ENCODE data around the gene GOLGA8B.
"Not testable (repeated sequence)": the region's sequence is repeated elsewhere in the genome, so short reads cannot be mapped to it uniquely, and the experiment has no call there.

GOLGA8B gene

GRCh38 chr15:34550129-34550528 is 33.3 kb downstream of the GOLGA8B start:
- not testable (repeated sequence) for H3K36me3 ChIP-seq (ENCODE audit: insufficient read depth, low read length); H3K4me1 ChIP-seq (ENCODE audit: insufficient read depth, low read length); H3K27me3 ChIP-seq (ENCODE audit: control insufficient read depth in 1 of 2, insufficient read depth in 2 of 2, low read length in 2 of 2); H3K9me3 ChIP-seq (ENCODE audit: low read length); H3K4me3 ChIP-seq (ENCODE audit: low read depth in 1 of 2, low read length in 2 of 2); H3K27ac ChIP-seq (ENCODE audit: low read depth, low read length); H3K9ac ChIP-seq (ENCODE audit: low read length)

GRCh38 chr15:34549381-34549809 is 34.1 kb downstream of the GOLGA8B start:
- H3K36me3 ChIP-seq (ENCODE audit: insufficient read depth, low read length); H3K9me3 ChIP-seq (ENCODE audit: low read length); H3K27me3 ChIP-seq (ENCODE audit: control insufficient read depth in 1 of 2, insufficient read depth in 2 of 2, low read length in 2 of 2); H3K27ac ChIP-seq (ENCODE audit: low read depth, low read length); H3K9ac ChIP-seq (ENCODE audit: low read length); H3K4me3 ChIP-seq (ENCODE audit: low read depth in 1 of 2, low read length in 2 of 2); H3K4me1 ChIP-seq (ENCODE audit: insufficient read depth, low read length): not testable (repeated sequence)

DNA sequence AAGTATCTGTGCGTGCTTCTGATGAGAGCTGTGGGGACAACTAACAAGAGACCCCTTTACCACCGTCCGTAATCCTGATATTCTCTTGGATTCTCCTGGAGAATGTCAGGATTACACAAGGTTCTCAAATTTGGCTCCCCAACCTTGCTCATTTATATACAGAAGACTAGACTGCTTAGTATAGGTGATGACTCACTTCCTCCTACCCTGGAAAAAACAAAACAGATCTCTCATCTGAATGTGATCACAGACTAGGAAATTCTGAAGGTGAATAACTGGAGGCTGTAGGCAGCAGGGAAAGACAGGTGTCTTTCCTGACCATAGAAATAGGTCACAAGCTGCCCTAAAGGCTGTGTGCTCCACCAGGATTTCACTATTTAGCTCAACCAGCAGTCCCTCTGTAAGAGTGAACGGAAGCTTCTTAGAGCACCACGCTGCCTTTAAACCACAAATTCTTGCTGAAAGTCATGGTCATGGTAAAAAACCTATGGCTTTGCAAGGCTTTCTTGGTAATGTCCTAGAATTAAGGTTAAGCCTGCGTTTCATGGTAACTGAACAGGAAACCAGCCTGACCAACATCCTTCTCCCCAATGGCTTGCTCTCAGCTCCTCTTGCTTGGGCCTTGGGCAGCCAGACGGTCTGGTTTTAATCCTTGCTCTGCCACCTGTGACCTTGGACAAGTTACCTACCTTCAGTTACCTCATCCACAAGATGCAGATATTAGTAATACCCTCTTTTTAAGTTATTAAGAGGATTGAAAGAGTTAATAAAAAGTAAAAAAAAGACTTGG is 39.4 kb downstream of the GOLGA8B start:
- not testable (repeated sequence) for H3K27me3 ChIP-seq (ENCODE audit: control insufficient read depth in 1 of 2, insufficient read depth in 2 of 2, low read length in 2 of 2); H3K27ac ChIP-seq (ENCODE audit: low read depth, low read length); H3K4me1 ChIP-seq (ENCODE audit: insufficient read depth, low read length); H3K4me3 ChIP-seq (ENCODE audit: low read depth in 1 of 2, low read length in 2 of 2); H3K9me3 ChIP-seq (ENCODE audit: low read length); H3K9ac ChIP-seq (ENCODE audit: low read length); H3K36me3 ChIP-seq (ENCODE audit: insufficient read depth, low read length)

DNA sequence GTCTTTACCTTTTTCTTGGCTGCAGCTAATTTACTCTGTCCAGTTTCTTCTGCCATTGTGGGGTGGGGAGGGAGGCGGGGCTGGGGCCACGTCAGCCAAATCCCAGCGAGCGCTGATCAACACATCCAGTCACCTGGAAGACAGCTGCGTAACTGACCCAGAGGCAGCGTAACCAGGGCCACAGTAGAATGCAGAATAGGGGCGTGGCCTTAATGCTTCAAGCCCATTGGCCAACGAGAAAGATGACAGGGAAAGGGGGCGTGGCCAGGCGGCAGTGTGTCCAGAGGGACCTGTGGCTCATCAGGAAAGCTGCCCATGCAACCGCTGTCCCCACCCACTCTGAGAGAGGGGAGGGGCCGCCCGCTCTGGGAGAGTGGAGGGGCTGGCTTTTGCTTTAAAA is 47.6 kb downstream of the GOLGA8B start:
- H3K4me1 ChIP-seq (ENCODE audit: insufficient read depth, low read length); H3K4me3 ChIP-seq (ENCODE audit: low read depth in 1 of 2, low read length in 2 of 2); H3K27ac ChIP-seq (ENCODE audit: low read depth, low read length); H3K27me3 ChIP-seq (ENCODE audit: control insufficient read depth in 1 of 2, insufficient read depth in 2 of 2, low read length in 2 of 2); H3K9me3 ChIP-seq (ENCODE audit: low read length); H3K9ac ChIP-seq (ENCODE audit: low read length); H3K36me3 ChIP-seq (ENCODE audit: insufficient read depth, low read length): not testable (repeated sequence)

All from muscle layer of colon (tissue), 2 donors.